HG03097 (cell line): Measurements from ENCODE around the gene EME2.

Experiments used
- ATAC-seq: cut with Tn5 transposase; IDR thresholded peaks from one replicate; pipeline ENCODE4 v1.9.1; 2021; ENCODE audit not compliant: unreplicated experiment, low FRiP score

EME2 gene

GRCh38 chr16:1744338-1744840, 28.2 kb upstream of the EME2 start:
- no peak for ATAC-seq

GRCh38 chr16:1745181-1745899, 27.3 kb upstream of the EME2 start:
- no peak for ATAC-seq

- ATAC-seq: no peak
Observed at GRCh38 chr16:1745900-1746692, 26.5 kb upstream of the EME2 start.

GRCh38 chr16:1746693-1747195, 25.9 kb upstream of the EME2 start:
- no peak for ATAC-seq

GRCh38 chr16:1747934-1748333, 24.7 kb upstream of the EME2 start:
- no peak for ATAC-seq

- no peak for ATAC-seq
Observed at GRCh38 chr16:1749152-1750117, 23.2 kb upstream of the EME2 start.

GRCh38 chr16:1751946-1752345, 20.7 kb upstream of the EME2 start:
- ATAC-seq: no peak

- no peak for ATAC-seq
Observed at GRCh38 chr16:1752853-1753252, 19.8 kb upstream of the EME2 start.

GRCh38 chr16:1754204-1754603, 18.4 kb upstream of the EME2 start:
- ATAC-seq: no peak

GRCh38 chr16:1757714-1758461, 14.7 kb upstream of the EME2 start:
- no peak for ATAC-seq

- ATAC-seq: no peak
Observed at GRCh38 chr16:1758923-1759322, 13.7 kb upstream of the EME2 start.

- no peak for ATAC-seq
Observed at GRCh38 chr16:1759511-1759910, 13.1 kb upstream of the EME2 start.

- no peak for ATAC-seq
Observed at GRCh38 chr16:1760911-1761310, 11.7 kb upstream of the EME2 start.

GRCh38 chr16:1761751-1762150, 10.9 kb upstream of the EME2 start:
- no peak for ATAC-seq

GRCh38 chr16:1762196-1762878, 10.3 kb upstream of the EME2 start:
- no peak for ATAC-seq

GRCh38 chr16:1762879-1763520, 9.6 kb upstream of the EME2 start:
- no peak for ATAC-seq

GRCh38 chr16:1763521-1764511, 8.8 kb upstream of the EME2 start:
- ATAC-seq: no peak

- no peak for ATAC-seq
Observed at GRCh38 chr16:1764971-1765370, 7.6 kb upstream of the EME2 start.
